ELF-1 (cell line): ENCODE measurements around the gene CHCHD3.
A peak's percentile ranks its signal among the peaks of the same experiment; 100 is the strongest.
"Not testable (repeated sequence)": the region's sequence is repeated elsewhere in the genome, so short reads cannot be mapped to it uniquely, and the experiment has no call there.

ENCODE experiments used
- DNase-seq: peaks from one replicate; pipeline ENCODE4 v3.0.0-alpha.2; 2016; ENCODE audit warnings: low read depth, low spot score

CHCHD3 gene

DNA sequence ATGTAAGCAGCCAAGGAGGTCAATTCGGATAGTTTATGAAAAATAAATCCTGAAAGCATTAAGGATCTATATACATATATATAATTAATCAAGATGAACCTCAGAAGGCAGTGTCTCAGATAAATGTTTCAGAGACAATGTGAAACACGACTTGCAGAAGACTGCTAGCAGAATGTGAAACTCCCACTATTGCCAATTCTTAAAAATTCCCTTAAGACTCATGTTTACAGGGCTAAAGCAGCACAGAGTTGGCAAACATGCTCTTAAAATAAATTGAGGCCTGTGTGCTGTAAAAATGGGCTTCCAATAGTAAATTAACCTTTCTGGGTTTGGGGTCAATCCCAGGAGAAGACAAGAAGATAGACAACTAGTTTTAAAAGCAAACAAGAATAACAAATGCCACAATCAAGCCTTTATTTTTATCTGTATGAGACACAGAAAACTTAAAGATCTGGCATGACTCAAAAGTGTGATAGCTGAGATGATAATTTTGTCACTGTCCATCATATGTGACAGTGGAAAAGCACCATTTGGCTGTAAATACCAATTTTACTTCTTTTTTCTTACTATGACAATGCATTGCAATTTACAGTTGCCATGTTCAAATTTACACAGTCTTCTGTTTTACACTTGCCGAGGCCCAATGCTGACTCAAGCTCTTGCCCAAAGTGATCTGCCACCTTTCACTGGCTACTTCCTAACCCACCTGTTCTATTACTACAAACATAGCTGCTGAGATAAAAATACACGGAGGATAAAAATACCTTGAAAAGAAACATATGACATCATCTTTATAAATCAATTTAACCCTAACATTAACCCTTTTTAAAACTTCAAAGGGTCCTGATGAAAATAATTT, 78.6 kb downstream of the CHCHD3 start:
- DNase-seq, result no peak

DNA sequence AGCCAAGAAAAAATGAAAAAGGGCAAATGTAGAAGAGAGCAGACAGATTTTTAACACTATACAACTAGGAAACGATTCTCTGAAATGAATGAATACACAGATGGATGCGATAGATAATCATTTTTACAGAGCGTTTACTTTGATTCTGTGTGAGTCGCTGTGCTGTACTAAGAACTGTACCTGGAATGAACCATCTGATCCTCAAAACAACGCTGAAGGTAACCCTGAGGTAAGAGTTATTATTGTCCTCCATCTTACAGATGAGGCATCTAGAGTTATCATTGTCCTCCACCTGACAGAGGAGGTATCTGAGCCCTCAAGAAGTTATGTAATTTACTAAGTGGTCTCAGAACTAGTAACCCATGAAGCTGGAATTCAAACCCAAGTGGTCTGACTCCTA, 80.2 kb downstream of the CHCHD3 start:
- no peak for DNase-seq

DNA sequence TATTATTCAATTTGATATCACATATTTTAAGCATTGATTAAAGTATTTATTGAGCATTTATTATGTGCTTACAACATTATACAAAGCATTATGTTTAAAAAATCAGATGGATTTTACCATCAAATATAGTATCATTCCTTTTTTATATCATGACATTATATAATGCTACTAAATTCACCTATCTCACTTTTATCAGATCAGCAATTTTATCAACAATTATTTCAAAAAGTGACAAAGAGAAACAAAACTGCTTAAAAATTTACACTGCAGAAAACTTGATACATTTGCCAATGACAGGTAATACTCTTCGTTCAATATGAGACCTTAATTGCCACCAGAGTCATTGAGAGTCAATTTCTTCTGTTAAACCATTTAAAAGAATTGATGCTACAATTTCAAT, 82.0 kb downstream of the CHCHD3 start:
- no peak for DNase-seq

DNA sequence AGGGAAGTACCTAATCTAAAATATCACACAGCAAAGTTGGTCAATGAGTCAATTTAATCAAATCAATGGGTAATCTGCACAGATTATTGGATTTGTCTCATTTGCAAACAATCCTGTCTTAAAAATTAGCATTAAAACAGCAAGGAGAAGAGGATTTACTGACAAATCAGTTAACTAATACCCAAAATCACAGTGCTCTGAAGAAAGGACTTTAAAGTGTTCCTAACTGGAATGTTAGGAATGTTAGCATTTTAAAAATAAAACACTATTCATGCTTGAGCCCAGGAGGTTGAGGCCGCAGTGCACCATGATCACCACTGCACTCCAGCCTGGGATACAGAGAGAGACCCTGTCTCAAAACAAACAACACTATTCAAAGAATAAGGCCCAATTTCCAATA, 83.1 kb downstream of the CHCHD3 start:
- no peak for DNase-seq

DNA sequence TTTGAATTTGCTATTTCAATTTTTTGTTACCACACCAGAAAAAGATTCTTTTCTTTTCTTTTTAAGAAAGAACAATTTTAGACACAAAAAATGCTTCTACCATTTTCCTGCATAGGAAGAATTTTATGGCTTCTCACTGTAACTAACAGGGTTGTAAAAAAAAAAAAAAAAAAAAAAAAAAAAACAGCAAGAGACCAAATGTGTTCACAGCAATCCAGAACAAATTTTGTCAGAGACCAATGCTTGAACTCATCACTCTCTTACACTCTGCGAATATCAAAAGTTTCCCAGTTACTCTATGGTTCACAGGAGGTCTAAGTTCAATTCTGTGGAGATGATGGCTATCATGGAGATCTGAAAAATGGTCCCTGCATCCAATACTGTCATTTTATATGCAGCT, 84.4 kb downstream of the CHCHD3 start:
- no peak for DNase-seq

DNA sequence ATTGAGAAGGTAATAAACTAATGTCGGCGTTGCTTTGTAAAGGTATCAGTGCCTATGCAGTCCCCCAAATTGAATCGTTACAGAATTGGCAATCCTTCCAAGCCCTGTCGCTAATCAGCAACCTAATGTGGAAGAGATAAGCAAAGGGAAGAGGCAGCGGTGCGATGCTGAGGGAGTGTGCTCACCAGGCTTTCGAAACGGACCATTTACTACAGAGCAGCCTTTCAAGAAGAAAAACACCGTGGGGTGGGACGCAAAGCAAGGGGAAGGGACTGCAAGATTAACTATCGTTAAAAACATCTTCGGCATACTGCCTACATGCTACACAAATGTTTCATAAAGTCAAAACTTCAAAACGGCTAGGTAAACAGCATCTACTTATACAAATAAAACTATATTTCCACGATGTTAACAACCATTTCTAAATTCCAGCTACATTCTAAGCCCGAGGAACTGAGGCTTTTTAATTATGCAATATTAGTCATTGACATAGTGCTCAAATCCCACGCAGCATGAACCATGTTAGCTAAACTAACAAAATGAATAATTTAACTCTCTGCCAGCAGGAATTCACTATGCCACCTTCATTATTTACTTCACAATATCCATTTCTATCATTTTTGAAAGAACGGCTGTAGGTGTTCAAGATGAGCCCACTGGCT, 85.2 kb downstream of the CHCHD3 start:
- no peak for DNase-seq

DNA sequence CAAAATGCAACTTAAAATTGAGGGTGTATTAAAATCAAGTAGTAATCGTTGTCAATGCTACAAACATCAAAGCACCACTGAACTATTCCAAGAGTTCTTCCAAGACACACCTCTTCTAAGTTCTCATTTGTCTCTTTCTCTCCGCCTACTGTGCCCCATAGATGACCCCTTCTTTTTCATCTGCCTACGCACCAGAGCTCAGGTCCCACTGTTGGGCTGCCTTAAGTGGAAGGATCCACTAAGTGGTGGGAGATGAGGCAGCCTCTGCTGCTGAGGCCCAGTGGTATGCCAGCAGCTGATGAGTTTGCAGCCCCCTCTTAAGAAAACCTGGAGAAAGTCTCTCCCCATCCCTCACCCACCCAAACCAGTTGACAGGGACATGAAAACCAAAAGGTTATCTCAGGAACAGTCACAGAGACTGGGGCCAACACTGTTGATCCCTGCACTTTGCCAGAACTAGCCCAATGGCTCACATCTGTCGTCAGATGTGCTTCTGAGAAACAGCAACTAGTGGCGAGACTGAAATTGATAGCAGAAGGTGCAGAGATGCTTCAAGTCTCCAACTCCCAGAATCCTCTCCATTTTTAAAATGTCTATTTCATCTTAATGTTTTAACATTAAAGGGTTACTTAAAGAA, 88.4 kb downstream of the CHCHD3 start:
- peak; percentile 4 for DNase-seq

DNA sequence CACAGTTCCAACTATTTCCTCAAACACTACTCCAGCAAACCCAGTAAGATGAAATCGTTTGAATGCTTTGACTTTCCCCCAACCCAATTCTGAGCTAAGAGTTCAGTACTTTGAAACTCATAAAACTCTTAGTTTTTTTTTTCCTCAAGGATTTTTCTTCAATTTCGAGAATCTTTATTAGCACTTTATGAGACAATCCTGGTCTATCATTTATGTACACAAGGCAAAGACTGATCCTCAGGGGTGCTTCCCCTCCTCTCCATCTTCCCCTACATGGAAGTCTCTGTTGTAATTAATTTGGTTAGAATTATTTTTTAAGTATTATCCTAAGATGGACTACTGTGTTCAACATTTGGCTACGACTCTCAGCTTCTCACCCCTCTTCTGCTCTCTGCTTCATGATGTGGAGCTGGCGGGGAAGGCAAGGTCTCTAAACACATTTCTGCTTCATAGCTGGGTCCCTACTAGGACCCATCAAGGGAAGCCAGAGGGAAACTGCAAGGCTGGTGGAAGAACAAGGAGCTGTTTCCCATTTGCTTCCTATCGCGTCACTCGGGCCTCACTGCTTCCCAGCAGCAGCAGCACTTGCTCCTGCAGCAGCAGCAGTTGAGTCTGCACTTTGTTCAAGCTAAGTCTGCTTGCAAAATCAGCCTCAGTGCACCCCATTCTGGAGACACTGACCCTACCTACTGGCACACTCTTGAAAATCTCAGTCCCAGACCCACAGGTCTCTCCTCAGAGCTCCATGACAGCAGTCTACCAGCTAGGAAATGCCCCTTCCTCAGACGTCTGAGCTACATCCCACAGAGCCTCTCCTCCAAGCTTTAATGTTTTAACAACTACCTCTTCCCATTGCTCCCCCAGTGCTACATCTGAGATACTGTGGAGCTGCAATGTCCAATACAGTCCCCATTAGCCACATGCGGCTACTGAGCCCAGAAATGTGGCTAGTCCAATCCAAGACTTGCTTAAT, 90.0 kb downstream of the CHCHD3 start:
- DNase-seq, result peak; percentile 9

DNA sequence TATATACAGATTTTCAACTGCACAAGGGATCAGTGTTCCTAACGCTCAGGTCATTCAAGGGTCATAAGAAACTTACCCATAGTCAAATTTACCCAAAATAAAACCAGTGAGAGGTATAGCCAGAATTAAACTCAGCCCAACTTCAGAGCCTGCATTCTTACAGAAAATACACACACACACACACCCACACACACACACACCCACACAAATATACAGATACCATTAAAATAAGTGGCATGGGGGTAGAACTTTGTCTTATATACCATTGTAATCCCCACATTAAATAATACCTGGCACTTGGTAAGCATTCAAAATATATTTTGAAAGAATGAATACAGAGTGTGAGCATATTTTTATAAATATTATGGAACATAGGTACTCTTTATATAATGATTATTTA, 93.8 kb downstream of the CHCHD3 start:
- DNase-seq, result no peak

DNA sequence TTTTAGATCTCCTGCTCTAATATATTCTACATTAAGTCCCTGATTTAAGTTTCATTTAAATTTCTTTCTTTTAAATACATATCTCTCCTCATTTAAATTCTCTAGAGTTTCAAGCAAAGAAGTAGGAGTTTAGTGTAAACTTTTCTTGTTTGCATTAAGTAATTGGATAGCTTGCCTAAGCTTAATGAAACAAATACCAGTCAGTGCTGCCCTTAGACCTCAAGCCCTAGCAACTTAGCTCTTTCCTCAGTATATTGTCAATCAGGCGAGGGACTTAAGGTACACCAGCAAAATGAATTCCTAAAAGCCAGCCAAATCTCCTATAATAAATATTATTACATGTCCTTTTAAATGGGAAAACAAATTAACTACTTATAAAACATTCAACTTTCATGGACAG, 101.5 kb downstream of the CHCHD3 start:
- no peak for DNase-seq

DNA sequence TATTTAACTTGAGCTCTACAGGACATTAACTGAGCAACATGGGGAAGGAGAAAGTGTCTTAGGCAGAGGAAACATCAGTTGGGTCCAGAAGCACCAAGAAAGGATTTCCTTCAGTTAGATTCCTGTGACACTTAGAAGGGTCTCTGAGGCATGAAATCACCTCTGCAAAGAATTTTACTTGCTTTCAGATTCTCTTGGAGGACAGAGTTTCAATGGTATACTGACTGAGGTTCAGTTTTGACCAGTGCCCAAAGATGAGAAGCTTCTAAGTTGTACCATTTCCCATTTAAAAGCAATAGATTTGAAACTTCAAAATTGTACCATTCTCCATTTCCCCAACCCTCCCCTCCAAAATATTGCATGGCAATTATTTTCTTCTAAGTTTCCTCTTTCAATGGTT, 102.4 kb downstream of the CHCHD3 start:
- DNase-seq, result no peak

DNA sequence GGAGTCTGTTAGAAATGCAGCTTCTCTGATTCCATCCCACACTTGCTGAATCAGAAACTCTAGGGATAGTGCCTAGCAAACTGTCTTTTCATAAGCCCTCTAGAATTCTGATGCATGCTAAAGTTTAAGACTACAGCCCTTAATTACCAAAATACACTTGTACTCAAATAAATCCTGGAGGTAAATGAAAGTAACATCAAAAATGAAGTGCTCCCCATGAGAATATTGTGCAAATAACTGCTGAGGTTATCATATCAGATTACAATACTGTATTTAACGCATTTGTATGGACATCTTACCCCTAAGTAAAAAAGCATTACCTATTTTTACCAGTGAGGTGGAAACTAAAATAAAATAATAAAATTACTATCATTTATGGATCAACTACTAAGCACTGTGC, 104.7 kb downstream of the CHCHD3 start:
- no peak for DNase-seq

DNA sequence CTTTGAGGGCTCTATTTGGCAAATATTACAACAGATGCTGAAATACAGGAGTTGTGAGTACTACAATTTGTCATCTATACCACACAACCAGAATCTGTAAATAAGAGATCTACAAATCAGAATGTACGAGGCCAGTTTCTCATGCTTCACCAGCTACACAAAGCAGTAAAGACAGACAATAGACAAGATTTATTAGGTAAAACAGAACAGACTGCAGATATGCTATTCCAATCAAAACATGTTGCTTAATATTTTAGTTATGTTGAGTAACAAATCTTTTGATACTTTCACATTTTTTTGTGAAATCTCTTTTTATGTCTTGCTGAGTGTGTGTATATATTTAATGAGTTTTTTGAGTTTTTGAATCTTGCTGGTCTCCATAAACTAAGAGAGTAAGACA, 109.1 kb downstream of the CHCHD3 start:
- no peak for DNase-seq

DNA sequence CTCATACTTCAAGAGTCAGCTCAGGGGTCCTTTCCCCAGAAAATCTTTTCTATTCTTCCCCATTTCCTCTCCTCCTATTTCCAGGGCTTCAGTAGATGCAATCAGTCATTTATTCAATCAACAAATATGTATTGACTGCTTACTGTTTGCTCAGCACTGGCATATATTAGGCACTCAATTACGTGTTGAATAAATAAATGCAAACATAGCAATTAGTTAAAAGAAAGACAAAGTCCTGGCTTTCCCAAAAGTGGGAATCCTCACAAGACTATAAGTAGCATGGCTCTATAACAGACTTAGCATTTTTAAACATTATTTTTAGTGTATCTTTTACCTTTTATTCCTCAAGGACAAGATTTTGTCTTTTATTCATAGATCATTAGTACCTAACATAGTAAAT, 111.6 kb downstream of the CHCHD3 start:
- no peak for DNase-seq

DNA sequence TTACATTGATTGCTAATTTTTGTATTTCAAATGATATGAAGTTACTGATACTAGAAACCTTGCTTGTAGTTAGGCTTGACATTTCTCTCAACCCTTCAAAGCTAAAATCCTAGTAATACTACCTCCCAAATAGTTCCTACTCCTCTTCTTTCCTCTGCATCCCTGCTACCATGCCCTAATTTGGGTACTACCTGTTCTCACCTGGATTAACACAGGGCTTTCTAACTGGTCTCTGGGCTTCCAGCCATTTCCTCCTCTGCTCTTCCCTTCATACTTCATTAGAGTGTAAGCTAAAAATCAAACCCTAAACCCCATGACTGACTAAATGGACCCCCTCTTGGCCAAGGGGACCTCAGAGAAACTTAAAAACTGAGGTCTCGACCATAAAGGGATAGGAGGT, 112.4 kb downstream of the CHCHD3 start:
- no peak for DNase-seq

DNA sequence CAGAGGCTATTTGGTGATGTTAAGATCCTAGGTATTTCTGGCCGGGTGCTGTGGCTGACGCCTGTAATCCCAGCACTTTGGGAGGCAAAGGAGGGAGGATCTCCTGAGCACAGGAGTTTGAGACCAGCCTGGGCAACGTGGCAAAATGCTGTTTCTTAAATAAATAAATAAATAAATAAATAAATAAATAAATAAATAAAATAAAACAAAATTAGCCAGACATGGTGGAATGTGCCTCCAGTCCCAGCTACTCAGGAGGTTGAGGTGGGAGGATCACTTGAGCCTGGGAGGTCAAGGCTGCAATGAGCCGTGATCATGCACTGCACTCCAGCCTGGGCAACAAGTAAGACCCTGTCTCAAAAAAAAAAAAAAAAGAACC, 114.4 kb downstream of the CHCHD3 start:
- not testable (repeated sequence) for DNase-seq

DNA sequence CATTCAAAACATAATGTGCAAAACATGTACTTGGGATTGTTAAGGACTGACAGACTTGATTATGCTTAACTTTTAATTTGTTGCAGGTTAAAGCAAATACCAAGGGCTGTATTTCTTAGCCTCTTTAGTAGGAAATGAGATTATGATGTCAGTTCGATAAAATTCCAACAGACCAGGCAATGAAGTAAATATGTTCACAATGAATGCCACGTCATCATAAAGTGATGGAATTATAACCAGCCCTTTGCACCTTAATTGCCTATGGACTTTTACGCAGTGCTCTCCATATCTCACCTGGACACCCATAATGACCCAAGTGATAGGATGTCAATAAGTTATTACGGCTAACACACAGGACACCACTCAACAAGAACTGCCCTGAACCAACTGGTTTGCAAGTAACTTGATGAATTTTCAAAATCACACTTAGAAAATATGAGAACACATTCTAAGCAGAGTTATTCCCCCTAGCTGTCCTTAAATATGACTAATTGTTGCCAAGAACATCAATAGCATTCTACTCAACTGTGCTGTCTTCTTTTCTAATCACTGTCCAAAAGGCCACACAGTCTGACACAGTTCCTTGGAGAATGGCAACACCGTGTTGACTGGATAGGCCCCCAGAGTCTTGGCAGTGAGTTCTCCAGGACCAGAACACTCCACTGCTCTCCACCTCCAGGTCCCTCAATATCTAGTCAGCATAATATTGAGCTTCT, 115.0 kb downstream of the CHCHD3 start:
- DNase-seq, result no peak

DNA sequence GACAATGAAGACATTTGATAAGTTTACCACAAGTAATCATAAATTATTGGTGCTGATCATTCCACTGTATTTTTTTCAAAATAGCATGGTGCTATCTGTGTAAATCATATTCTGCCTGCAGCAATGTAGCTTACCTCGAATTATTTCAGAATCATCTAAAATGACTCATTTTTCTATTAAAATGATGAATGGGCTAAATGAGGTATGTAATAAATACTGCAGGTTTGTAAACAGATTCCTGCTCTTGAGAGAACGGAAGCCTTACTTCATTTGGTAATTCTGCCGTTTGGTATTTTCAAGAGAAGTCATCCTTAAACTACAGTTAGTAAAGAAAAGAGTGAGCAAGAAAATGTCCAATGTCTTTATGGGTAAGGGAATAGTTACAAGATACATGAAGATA, 115.9 kb downstream of the CHCHD3 start:
- no peak for DNase-seq

DNA sequence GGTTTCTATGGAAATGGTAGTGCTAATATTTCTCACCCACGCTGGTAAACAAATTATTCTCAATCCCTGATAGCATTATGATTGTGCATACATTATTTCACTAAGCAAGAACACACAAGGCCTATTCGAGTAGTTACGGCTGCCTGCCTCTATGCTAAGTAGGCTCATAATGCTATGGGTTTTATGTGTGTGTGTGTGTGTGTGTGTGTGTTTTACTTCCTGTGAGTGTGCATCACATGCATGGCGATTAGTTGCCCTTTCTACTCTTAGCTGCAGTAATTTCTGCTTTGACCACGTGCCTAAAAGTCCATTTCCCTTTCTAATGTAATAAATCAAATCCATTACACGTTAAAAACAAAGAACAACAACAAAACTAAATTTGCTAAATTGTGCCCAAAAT, 117.0 kb downstream of the CHCHD3 start:
- DNase-seq, result no peak

DNA sequence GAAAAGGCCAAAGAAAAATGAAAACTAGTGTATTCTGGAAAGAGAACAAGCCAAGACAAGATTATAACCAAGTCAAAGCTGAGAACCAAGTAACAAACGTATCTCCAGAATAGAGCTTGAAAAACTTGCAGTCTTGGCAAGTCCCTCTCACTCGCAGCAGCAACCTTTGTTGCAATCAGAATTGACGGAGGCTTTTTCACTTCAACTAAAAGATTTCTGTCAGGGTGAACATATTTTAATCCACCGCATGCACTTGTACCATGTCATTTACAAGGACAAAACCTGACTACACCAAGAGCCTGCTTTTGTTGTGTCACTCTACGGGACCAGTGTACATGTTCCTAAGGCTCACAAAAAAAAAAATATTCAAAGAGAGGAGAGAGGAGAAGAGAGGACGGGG, 122.0 kb downstream of the CHCHD3 start:
- DNase-seq, result no peak

DNA sequence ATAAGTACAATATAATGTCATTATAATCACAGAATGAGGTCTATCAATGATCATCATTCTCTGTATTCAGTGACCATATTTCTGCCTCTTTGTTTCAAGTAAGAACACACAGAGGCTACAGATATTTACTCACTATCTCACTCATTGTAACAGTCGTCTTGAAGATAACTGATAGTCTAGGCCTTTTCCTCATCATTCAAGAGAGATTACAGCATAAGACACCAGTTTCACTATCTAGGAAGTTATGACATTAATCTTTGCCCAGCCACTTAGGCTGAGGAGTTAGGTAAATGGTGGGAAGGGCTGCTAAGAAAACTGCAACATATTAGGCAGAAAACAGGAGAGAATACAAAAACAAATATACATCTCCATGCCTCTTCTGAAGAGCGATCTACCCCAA, 125.3 kb downstream of the CHCHD3 start:
- DNase-seq, result no peak
